ENCODE measurements around the gene FANCI.

FANCI gene

DNA sequence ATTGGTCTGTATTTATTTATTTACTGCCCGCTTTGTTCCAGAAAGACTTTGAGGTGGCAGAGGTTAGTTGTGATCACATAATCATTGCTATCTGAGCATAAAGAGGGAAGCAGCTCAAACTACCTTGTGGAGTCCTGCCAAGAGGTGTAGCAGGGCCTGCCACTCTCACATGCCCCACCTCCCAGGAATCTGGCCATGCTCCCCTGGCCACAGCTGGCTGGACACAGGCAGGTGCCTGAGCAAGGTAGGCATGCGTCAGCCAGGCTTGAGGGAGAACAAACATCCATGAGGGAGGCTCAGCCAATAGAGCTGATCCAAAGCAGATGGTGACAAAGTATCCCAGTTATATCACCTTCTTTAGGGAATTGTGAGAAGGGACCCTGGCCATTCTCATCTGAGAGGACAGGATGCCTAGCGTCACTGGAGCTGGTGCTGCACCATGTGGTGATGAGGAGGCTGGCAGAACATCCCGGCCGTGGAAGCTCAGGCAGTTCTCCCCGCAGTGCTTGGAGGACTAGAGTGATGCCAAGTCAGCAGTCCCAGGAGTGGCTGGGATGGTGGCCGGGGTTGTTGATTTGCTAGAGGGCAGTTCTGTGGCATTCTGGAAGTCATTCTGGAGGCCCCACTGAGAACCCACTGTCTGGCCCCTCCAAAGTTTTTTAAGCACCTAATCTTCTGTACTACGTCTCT lies 97.7 kb downstream of the FANCI start:
- Histone ChIP-seq H3K36me3 (ENCODE audit: insufficient read depth, insufficient read length, low read length) (no peaks in the 10 kb centered on the region), H3K4me1 (ENCODE audit: insufficient read depth, insufficient read length) (peaks cover 4% of the 10 kb centered on the region), H3K9ac (ENCODE audit: insufficient read length, low read depth) (no peak overlapping the region), H3K4me3 (ENCODE audit: insufficient read length, low read depth) (no peak overlapping the region), H3K27me3 (ENCODE audit: insufficient read depth, insufficient read length) (peaks cover under 1% of the 10 kb centered on the region), H3K9me3 (ENCODE audit: insufficient read depth, low read length) (no peaks in the 10 kb centered on the region)
- TF ChIP-seq YY1 (IDR thresholded peaks at IDR 0.05; ENCODE audit: insufficient read depth, insufficient read length), result no peak
- no peak for TF ChIP-seq SUZ12 (IDR thresholded peaks at IDR 0.05; ENCODE audit: extremely low read depth, insufficient read depth, insufficient read length)
- no peak for TF ChIP-seq ZNF274 (IDR thresholded peaks at IDR 0.05; ENCODE audit: low read depth, low read length)
- no peak for DNase-seq (ENCODE audit: low read depth, low spot score)

DNA sequence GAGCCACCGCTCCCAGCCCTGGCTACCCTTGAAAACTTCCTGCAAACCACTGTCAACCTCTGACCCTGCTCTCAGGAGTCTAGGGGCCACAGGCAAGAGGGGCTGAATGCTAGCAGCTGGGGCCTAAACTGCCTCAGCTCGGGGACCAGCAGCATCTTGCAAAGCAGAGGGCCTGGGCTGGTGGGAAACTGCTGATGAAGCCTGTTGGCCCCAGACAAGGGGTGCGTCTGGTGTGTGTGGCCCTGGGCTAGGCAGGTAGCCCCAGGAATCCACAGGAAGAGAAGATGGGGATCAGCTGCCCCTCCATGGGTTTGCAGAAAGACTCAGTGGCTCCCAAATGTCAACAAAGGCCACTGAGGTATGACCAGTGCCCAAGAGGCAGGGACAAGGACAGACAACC lies 99.1 kb downstream of the FANCI start:
- Histone ChIP-seq H3K9ac (ENCODE audit: insufficient read length, low read depth) (no peak overlapping the region), H3K36me3 (ENCODE audit: insufficient read depth, insufficient read length, low read length) (no peaks in the 10 kb centered on the region), H3K4me3 (ENCODE audit: insufficient read length, low read depth) (no peak overlapping the region), H3K4me1 (ENCODE audit: insufficient read depth, insufficient read length) (peaks cover 4% of the 10 kb centered on the region), H3K27me3 (ENCODE audit: insufficient read depth, insufficient read length) (no peaks in the 10 kb centered on the region), H3K9me3 (ENCODE audit: insufficient read depth, low read length) (no peaks in the 10 kb centered on the region)
- no peak for DNase-seq (ENCODE audit: low read depth, low spot score)
- no peak for TF ChIP-seq SUZ12 (IDR thresholded peaks at IDR 0.05; ENCODE audit: extremely low read depth, insufficient read depth, insufficient read length)
- TF ChIP-seq ZNF274 (IDR thresholded peaks at IDR 0.05; ENCODE audit: low read depth, low read length), result no peak
- TF ChIP-seq YY1 (IDR thresholded peaks at IDR 0.05; ENCODE audit: insufficient read depth, insufficient read length), result no peak

DNA sequence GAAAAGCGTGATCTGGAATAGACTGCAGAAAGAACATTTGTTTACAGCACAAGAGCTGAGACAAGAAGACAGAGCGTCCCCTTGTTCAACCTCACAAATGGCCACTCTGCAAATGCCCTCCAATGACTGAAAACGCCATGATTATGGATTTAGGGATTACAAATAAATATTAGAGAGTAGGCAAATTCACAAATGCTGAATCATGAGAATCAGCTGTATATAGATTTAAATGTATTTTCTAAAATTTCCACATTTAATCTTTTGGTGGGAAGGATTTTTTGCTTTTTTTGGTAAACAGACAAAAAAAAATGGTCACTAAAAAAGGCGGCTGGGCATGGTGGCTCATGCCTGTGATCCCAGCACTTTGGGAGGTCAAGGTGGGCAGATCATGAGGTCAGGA lies 101.5 kb downstream of the FANCI start:
- H3K9ac ChIP-seq (ENCODE audit: insufficient read length, low read depth), result no peak overlapping the region
- DNase-seq (ENCODE audit: low read depth, low spot score), result no peak
- no peaks in the 10 kb centered on the region for H3K36me3 ChIP-seq (ENCODE audit: insufficient read depth, insufficient read length, low read length)
- H3K27me3 ChIP-seq (ENCODE audit: insufficient read depth, insufficient read length), result peaks cover 2% of the 10 kb centered on the region
- TF ChIP-seq YY1 (IDR thresholded peaks at IDR 0.05; ENCODE audit: insufficient read depth, insufficient read length), result no peak
- TF ChIP-seq ZNF274 (IDR thresholded peaks at IDR 0.05; ENCODE audit: low read depth, low read length), result no peak
- no peak for TF ChIP-seq SUZ12 (IDR thresholded peaks at IDR 0.05; ENCODE audit: extremely low read depth, insufficient read depth, insufficient read length)
- no peak overlapping the region for H3K4me3 ChIP-seq (ENCODE audit: insufficient read length, low read depth)
- H3K4me1 ChIP-seq (ENCODE audit: insufficient read depth, insufficient read length), result peaks cover 4% of the 10 kb centered on the region
- H3K9me3 ChIP-seq (ENCODE audit: insufficient read depth, low read length), result no peaks in the 10 kb centered on the region

DNA sequence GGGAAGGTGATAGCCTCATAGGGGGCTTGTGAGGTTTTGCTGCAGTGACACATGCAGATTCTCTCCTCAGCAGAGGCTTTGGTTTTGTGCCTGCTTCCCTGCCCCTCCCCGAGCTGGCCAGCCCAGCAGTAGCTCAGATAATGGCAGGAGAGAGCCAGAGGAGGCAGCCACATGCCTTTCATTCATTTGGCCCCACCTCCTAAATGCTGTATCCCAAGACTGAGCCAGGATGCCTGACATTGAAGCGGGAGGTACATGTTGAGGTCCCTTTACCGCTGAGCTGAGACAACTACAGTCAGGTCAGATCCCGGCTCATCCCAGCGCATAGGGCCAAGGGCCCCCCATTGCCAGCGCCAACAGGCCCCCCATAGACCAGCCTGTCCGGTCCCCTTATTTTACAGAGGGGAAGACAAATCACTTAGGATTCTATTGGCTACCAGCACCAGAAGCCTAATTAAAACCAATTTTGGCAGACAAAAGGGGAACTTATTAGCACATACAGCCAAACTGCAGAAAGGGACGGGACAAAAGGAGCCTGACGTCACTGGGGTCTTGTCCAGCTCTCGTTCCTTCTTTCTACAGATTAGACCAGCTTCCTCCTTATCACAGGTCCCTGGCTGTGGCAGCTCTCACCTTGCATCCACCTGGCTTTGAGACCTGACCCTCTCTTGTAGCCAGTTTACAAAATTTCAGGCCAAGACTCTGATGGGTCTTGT lies 102.9 kb downstream of the FANCI start:
- no peaks in the 10 kb centered on the region for H3K36me3 ChIP-seq (ENCODE audit: insufficient read depth, insufficient read length, low read length)
- no peak overlapping the region for H3K9ac ChIP-seq (ENCODE audit: insufficient read length, low read depth)
- peaks cover 4% of the 10 kb centered on the region for H3K4me1 ChIP-seq (ENCODE audit: insufficient read depth, insufficient read length)
- H3K4me3 ChIP-seq (ENCODE audit: insufficient read length, low read depth), result no peak overlapping the region
- TF ChIP-seq YY1 (IDR thresholded peaks at IDR 0.05; ENCODE audit: insufficient read depth, insufficient read length) (no peak), SUZ12 (IDR thresholded peaks at IDR 0.05; ENCODE audit: extremely low read depth, insufficient read depth, insufficient read length) (no peak), ZNF274 (IDR thresholded peaks at IDR 0.05; ENCODE audit: low read depth, low read length) (no peak)
- no peaks in the 10 kb centered on the region for H3K9me3 ChIP-seq (ENCODE audit: insufficient read depth, low read length)
- no peak for DNase-seq (ENCODE audit: low read depth, low spot score)
- peaks cover 2% of the 10 kb centered on the region for H3K27me3 ChIP-seq (ENCODE audit: insufficient read depth, insufficient read length)

DNA sequence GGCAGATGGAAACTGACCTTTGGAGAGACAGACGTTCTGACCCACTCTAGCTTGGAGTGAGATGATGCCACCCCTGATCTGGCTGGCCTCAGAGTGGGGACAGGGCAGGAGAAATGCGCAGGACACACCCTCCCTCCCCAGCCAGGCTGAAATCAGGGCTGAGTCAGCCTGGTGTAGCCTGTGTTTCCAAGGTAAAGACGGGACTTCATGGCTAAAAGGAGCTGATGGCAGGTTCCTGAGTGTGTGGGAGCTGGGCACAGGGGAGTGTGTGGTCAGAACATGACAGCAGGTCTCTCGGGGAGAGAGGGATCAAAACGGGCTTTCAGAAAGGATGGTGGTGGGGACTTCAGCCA lies 105.4 kb downstream of the FANCI start:
- H3K4me3 ChIP-seq (ENCODE audit: insufficient read length, low read depth), result no peak overlapping the region
- no peak for DNase-seq (ENCODE audit: low read depth, low spot score)
- H3K9me3 ChIP-seq (ENCODE audit: insufficient read depth, low read length), result no peaks in the 10 kb centered on the region
- no peak overlapping the region for H3K9ac ChIP-seq (ENCODE audit: insufficient read length, low read depth)
- H3K27me3 ChIP-seq (ENCODE audit: insufficient read depth, insufficient read length), result peaks cover 13% of the 10 kb centered on the region
- peaks cover 4% of the 10 kb centered on the region for H3K4me1 ChIP-seq (ENCODE audit: insufficient read depth, insufficient read length)
- H3K36me3 ChIP-seq (ENCODE audit: insufficient read depth, insufficient read length, low read length), result no peaks in the 10 kb centered on the region
- no peak for TF ChIP-seq YY1 (IDR thresholded peaks at IDR 0.05; ENCODE audit: insufficient read depth, insufficient read length)
- TF ChIP-seq SUZ12 (IDR thresholded peaks at IDR 0.05; ENCODE audit: extremely low read depth, insufficient read depth, insufficient read length), result no peak
- TF ChIP-seq ZNF274 (IDR thresholded peaks at IDR 0.05; ENCODE audit: low read depth, low read length), result no peak

DNA sequence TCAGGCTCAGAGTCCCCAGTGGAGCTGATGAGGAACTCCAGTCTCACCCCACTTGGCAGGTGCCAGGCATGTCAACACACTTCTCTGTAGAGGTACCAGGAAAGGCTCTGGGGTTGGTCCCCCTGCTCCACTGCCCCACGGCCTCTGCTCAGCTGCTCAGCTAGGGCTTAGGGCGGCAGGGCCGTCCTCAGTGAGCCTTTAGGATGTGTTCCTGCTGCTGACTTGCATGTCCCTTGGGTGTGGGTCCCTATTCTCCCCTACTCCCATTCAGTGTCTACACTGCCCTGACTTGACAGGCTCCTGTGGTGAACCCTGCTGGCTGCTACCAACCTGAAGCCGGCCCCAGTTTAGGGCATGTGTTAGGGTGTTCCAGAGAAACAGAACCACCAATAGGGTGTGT lies 108.7 kb downstream of the FANCI start:
- DNase-seq (ENCODE audit: low read depth, low spot score), result no peak
- Histone ChIP-seq H3K9me3 (ENCODE audit: insufficient read depth, low read length) (no peaks in the 10 kb centered on the region), H3K4me1 (ENCODE audit: insufficient read depth, insufficient read length) (no peaks in the 10 kb centered on the region), H3K27me3 (ENCODE audit: insufficient read depth, insufficient read length) (peaks cover 39% of the 10 kb centered on the region), H3K4me3 (ENCODE audit: insufficient read length, low read depth) (no peak overlapping the region), H3K9ac (ENCODE audit: insufficient read length, low read depth) (no peak overlapping the region), H3K36me3 (ENCODE audit: insufficient read depth, insufficient read length, low read length) (no peaks in the 10 kb centered on the region)
- no peak for TF ChIP-seq ZNF274 (IDR thresholded peaks at IDR 0.05; ENCODE audit: low read depth, low read length)
- TF ChIP-seq YY1 (IDR thresholded peaks at IDR 0.05; ENCODE audit: insufficient read depth, insufficient read length), result no peak
- no peak for TF ChIP-seq SUZ12 (IDR thresholded peaks at IDR 0.05; ENCODE audit: extremely low read depth, insufficient read depth, insufficient read length)

DNA sequence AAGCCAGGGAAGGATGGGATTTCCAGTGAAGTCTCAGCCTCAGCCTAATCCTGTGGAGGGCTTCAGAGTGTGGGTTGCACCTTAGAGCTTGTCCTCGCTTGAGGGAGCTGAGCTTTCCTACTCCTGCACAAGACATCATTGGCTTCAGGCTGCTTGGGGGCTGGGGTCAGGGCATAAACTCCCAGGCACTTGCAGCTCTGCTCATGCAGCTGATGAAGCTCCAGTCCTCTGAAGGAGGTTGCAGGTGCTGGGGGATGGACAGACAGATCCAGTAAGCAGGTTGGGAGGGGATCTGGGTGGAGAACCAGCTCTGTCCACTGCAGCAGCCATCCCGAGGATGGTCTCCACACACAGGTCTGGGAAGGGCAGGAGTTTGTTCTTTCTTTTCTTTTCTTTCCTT lies 110.2 kb downstream of the FANCI start:
- no peak for DNase-seq (ENCODE audit: low read depth, low spot score)
- no peaks in the 10 kb centered on the region for H3K9me3 ChIP-seq (ENCODE audit: insufficient read depth, low read length)
- no peaks in the 10 kb centered on the region for H3K36me3 ChIP-seq (ENCODE audit: insufficient read depth, insufficient read length, low read length)
- H3K27me3 ChIP-seq (ENCODE audit: insufficient read depth, insufficient read length), result peaks cover 55% of the 10 kb centered on the region
- no peak overlapping the region for H3K9ac ChIP-seq (ENCODE audit: insufficient read length, low read depth)
- H3K4me3 ChIP-seq (ENCODE audit: insufficient read length, low read depth), result no peak overlapping the region
- no peaks in the 10 kb centered on the region for H3K4me1 ChIP-seq (ENCODE audit: insufficient read depth, insufficient read length)
- no peak for TF ChIP-seq ZNF274 (IDR thresholded peaks at IDR 0.05; ENCODE audit: low read depth, low read length)
- TF ChIP-seq YY1 (IDR thresholded peaks at IDR 0.05; ENCODE audit: insufficient read depth, insufficient read length), result no peak
- no peak for TF ChIP-seq SUZ12 (IDR thresholded peaks at IDR 0.05; ENCODE audit: extremely low read depth, insufficient read depth, insufficient read length)
